Lung (tissue), 12 donors: ENCODE measurements around the gene LMNTD2. TPM values are rescaled to one million over a fixed set of nuclear protein-coding genes. Genes with fewer than 3 reads are reported as not detected.

Experiments used
- ATAC-seq: fragments of 200-7000 bp; cut with Tn5 transposase; one replicate; pipeline ENCODE4 v1.9.1; 2020; ENCODE audit warnings: moderate number of reproducible peaks; ENCODE audit not compliant: insufficient read depth, low FRiP score
- DNase-seq, 3 donors: peaks; one replicate each; pipeline ENCODE4 v3.0.0-alpha.2; 2013 to 2017
- H3K27ac ChIP-seq, 2 donors: one replicate each; pipeline ENCODE4 v1.5.1; 2013; ENCODE audit warnings: mild to moderate bottlenecking in 2 of 2, moderate library complexity in 2 of 2, control low read depth in 1 of 2, inconsistent platforms in 1 of 2, low read depth in 1 of 2, low read length in 1 of 2
- H3K27me3 ChIP-seq, 3 donors: one replicate each; pipeline ENCODE4 v1.5.1; 2013; ENCODE audit warnings: low read length in 2 of 3; ENCODE audit not compliant: control insufficient read depth in 3 of 3, insufficient read depth in 3 of 3
- H3K36me3 ChIP-seq, 4 donors: one replicate each; pipeline ENCODE4 v1.5.1; 2013; ENCODE audit warnings: low read length in 4 of 4, mild to moderate bottlenecking in 1 of 4, moderate library complexity in 1 of 4; ENCODE audit not compliant: control insufficient read depth in 4 of 4, insufficient read depth in 4 of 4
- H3K4me1 ChIP-seq, 5 donors: one replicate each; pipeline ENCODE4 v1.5.1; 2013; ENCODE audit warnings: low read length in 5 of 5, mild to moderate bottlenecking in 2 of 5, moderate library complexity in 1 of 5; ENCODE audit not compliant: control insufficient read depth in 5 of 5, insufficient read depth in 5 of 5
- H3K4me3 ChIP-seq: one replicate; pipeline ENCODE4 v1.5.1; 2013; ENCODE audit warnings: mild to moderate bottlenecking, control low read depth, moderate library complexity
- H3K9ac ChIP-seq, 2 donors: one replicate each; pipeline ENCODE4 v1.5.1; 2013; ENCODE audit warnings: low read length in 2 of 2, control low read depth in 1 of 2; ENCODE audit not compliant: insufficient read depth in 1 of 2
- H3K9me3 ChIP-seq, 4 donors: one replicate each; pipeline ENCODE4 v1.5.1; 2013; ENCODE audit warnings: low read length in 3 of 4, mild to moderate bottlenecking in 1 of 4, moderate library complexity in 1 of 4; ENCODE audit not compliant: control insufficient read depth in 4 of 4, insufficient read depth in 3 of 4
- WGBS, 2 donors: extraction: QIAGEN DNeasy Blood & Tissue Kit; methylation state at CpG; one replicate each; pipeline ENCODE4 v1.1.7; 2013; 5-methylcytosine and 5-hydroxymethylcytosine counted together
- polyA plus RNA-seq, 2 donors: library from polyadenylated mRNA; stranded (reverse); fragments of 200-250 nt; gene quantifications; one replicate each; pipeline ENCODE4 v1.2.1, GENCODE V29; 2013
- total RNA-seq, 2 donors: library from RNA; depleted of rRNA in 1 of 2; stranded (reverse); fragments of >200 nt in 1 of 2; gene quantifications; one replicate each; pipeline ENCODE4 v1.2.1, GENCODE V29; 2014 to 2021
- TF ChIP-seq, protein P1 (sequence below): IDR thresholded peaks from 2 replicates; pipeline ENCODE4 v1.5.1; 2012; ENCODE audit warnings: mild to moderate bottlenecking; ENCODE audit errors: control extremely low read depth, extremely low read depth
- donor health status: control.
- donor health status: control.
- donor health status: Bipolar disorder and iron deficiency.
- donor health status: healthy.
- donor health status: DM: yes; HTN: yes; CAD: no.

LMNTD2 gene
- total and polyA plus RNA-seq, 4 donors, result 2.3 to 9.7 (median 3.8) TPM

- Histone ChIP-seq H3K4me1 (peaks cover 0 to 23% (median 6%) of the 10 kb centered on the region in 5 donors), H3K4me3 (no peak overlapping the region), H3K36me3 (peaks cover 0 to 2% (median 1%) of the 10 kb centered on the region in 4 donors), H3K27ac (no peak overlapping the region), H3K9me3 (peaks cover 0 to 2% (median 0%) of the 10 kb centered on the region in 4 donors), H3K9ac (no peak overlapping the region), H3K27me3 (peaks cover 0 to 11% (median 10%) of the 10 kb centered on the region in 3 donors)
- peak in 1 of 3 donors; percentile 10 for DNase-seq
- WGBS, 2 donors, result 92 to 94% methylated on average over 20 of the region's 20 CpGs
- no peak for ATAC-seq
- TF ChIP-seq, protein P1, sequence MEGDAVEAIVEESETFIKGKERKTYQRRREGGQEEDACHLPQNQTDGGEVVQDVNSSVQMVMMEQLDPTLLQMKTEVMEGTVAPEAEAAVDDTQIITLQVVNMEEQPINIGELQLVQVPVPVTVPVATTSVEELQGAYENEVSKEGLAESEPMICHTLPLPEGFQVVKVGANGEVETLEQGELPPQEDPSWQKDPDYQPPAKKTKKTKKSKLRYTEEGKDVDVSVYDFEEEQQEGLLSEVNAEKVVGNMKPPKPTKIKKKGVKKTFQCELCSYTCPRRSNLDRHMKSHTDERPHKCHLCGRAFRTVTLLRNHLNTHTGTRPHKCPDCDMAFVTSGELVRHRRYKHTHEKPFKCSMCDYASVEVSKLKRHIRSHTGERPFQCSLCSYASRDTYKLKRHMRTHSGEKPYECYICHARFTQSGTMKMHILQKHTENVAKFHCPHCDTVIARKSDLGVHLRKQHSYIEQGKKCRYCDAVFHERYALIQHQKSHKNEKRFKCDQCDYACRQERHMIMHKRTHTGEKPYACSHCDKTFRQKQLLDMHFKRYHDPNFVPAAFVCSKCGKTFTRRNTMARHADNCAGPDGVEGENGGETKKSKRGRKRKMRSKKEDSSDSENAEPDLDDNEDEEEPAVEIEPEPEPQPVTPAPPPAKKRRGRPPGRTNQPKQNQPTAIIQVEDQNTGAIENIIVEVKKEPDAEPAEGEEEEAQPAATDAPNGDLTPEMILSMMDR, result no peak
Observed at GRCh38 chr11:538431-539051, 22.0 kb downstream of the LMNTD2 start.

DNA sequence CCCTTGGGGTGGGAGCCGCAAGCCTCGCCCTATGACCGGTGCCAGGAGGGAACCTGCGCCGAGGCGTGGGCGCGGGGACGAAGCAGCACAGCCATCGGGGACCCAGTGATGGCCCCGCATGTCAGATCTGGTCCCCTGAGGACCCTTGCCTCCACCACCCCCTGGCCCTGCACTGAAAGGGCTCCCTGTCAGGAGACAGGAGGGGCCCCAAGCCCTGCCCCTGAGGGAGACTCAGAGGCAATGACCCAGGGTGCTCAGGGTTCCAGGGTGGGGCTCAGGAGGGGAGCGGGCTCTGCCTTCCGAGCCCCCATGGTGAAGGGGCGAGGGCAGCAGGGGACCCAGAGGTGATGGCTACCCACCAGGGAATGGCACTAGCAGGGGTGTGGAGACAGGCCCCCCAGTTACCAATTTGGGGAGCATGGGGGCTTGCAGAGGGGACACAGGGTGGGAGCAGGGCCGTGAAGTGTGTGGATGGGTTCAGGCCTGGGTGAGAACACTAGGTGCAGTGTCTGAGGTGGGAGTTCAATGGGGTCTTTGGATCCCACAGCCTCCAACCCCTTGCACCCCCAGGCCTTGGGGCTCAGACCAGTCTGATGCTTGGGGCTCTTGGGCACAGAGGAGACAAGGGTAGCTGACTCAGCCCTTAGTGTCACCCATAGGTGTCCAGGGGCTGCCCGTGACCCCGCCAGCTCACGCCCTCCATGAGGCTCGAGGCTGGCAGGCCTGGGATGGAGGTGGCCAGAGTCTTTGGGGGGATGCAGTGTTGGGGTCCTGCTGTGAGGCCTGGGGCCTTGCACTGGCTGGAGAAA is 22.7 kb downstream of the LMNTD2 start:
- peak overlapping the region in 1 of 2 donors; percentile 82 for H3K27ac ChIP-seq
- DNase-seq, result no peak
- WGBS, 2 donors, result 42 to 45% methylated on average over 19 of the region's 19 CpGs

DNA sequence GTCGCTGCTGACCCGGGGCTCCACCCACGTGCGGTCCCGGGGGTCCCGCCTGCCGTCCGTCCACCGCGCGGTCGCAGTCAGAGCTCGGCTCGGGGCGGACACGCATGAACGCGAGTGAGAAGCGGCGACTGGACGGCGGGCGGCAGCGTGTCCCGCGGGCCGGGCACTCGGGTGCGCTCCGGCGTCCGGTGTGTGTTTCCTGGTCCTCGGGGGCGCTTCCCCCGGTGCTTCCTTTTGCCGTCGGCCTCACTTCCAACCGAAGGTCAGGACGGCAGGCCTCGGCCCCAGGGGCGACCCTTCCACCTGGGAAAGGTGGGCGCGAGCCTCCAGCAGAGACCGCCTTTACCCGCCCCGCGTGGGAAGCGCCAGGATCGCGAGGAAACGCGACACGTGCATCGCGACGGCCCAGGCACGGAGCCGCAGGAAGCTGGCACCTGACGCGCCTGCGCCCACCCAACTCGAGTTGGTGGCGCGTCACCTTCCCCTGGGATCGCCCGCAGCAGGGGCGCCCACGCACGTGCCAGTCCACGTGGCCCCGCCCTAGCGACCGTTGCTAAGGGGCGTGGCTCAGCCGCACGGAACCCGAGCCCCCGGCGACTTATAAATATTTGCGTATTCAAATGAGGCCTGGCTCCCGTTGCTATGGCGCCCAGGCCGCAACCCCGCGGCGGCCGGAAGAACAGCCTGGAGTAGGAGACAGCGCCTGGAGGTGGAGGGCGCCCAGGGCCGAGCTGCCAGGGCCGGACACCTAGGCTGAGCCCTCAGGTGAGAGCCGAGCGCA is 23.5 kb downstream of the LMNTD2 start, which contains the start of gene LRRC56:
Gene LRRC56 (plus strand): TSS at position 687 of the 781 bp plus-strand sequence. CDS start 3,158 bp downstream, outside the sequence.
- H3K27ac ChIP-seq, result peak within 1 kb of the TSS in 1 of 2 donors; percentile 82
- H3K27me3 ChIP-seq, result peaks cover 0 to 11% (median 10%) of the 10 kb centered on the region in 3 donors
- WGBS, 2 donors, result 1 to 2% methylated on average over 91 to 93 of the region's 93 CpGs
- H3K4me3 ChIP-seq, result peak within 1 kb of the TSS; percentile 30
- peaks cover 0 to 23% (median 6%) of the 10 kb centered on the region in 5 donors for H3K4me1 ChIP-seq
- TF ChIP-seq, protein P1, result no peak
- H3K9ac ChIP-seq, result no peak within 1 kb of the TSS
- DNase-seq (peak; percentile 80 to 87 (median 82)), ATAC-seq (peak; percentile 58)
- peaks cover 0 to 16% (median 3%) of the 10 kb centered on the region in 4 donors for H3K36me3 ChIP-seq
- peaks cover 0 to 2% (median 0%) of the 10 kb centered on the region in 4 donors for H3K9me3 ChIP-seq

More for the DNA sequence above, 22.7 kb downstream of the LMNTD2 start:
- H3K9me3 ChIP-seq, result peaks cover 0 to 2% (median 0%) of the 10 kb centered on the region in 4 donors
- TF ChIP-seq, protein P1, result no peak
- H3K9ac ChIP-seq, result no peak overlapping the region
- no peak for ATAC-seq
- H3K4me3 ChIP-seq, result no peak overlapping the region
- peaks cover 0 to 23% (median 6%) of the 10 kb centered on the region in 5 donors for H3K4me1 ChIP-seq
- peaks cover 0 to 9% (median 3%) of the 10 kb centered on the region in 4 donors for H3K36me3 ChIP-seq
- H3K27me3 ChIP-seq, result peaks cover 0 to 11% (median 10%) of the 10 kb centered on the region in 3 donors
